ENCODE results near the gene DGUOK.

GRCh38 chr2:73946666-73947065, 20.0 kb downstream of the DGUOK start:
- TF ChIP-seq PKNOX1 (IDR thresholded peaks at IDR 0.05) (no peak), FOXK2 (IDR thresholded peaks at IDR 0.05) (no peak), BHLHE40 (IDR thresholded peaks at IDR 0.05; ENCODE audit: borderline replicate concordance) (no peak), ZNF384 (IDR thresholded peaks at IDR 0.05) (no peak), NFRKB (IDR thresholded peaks at IDR 0.05) (no peak), TARDBP (IDR thresholded peaks at IDR 0.05) (no peak), HDGF (IDR thresholded peaks at IDR 0.05; ENCODE audit: borderline replicate concordance) (no peak), FOXA1 (IDR thresholded peaks at IDR 0.05) (no peak), SP1 (IDR thresholded peaks at IDR 0.05) (no peak), ARNT (IDR thresholded peaks at IDR 0.05) (no peak), FOXM1 (IDR thresholded peaks at IDR 0.05; ENCODE audit: borderline replicate concordance) (no peak), ELF4 (IDR thresholded peaks at IDR 0.05) (no peak)
